GM12892 (cell line): ENCODE results near the gene GALNT14.

Source experiments
- POLR2A ChIP-seq: IDR thresholded peaks from 2 replicates; pipeline ENCODE4 v1.6.1; 2011; ENCODE audit warnings: low read depth, low read length, control low read depth
- POLR2AphosphoS5 ChIP-seq: IDR thresholded peaks from 2 replicates; pipeline ENCODE4 v1.6.1; 2011; ENCODE audit warnings: low read depth, low read length, control low read depth

DNA sequence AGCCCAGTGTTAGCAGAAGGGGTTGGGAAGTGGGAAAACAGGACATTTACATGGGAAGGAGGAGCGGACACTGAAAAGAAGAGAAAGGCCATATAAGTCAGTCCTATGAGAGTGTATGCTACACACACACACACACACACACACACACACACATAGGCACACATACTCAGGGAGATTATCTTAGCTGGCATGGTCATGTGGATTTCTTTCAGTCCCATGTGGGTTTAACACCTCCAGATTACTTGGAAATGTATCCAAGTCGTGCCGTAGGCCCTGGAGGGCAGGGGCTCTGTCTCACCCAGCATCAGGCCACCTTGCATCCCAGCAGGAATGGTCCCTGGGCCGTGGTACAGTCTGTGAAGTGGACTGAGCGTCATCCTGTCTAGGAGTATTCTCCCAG lies 217.7 kb downstream of the GALNT14 start:
- TF ChIP-seq POLR2A (no peak), POLR2AphosphoS5 (no peak)
